Stimulated activated CD8-positive, alpha-beta memory T cell treated with anti-CD3 and anti-CD28 coated beads, Interleukin-2, amount 100 ng/mL, for 48 hours (primary cell): Measurements from ENCODE around the gene HELQ.
"Not testable (repeated sequence)": the region's sequence is repeated elsewhere in the genome, so short reads cannot be mapped to it uniquely, and the experiment has no call there.

Source experiments
- DNase-seq, 2 donors: peaks; one replicate each; pipeline ENCODE4 v3.0.0-alpha.2; 2020; ENCODE audit warnings: low read depth in 2 of 2

Gene HELQ

GRCh38 chr4:83436680-83437079 is 18.9 kb downstream of the HELQ start:
- no peak for DNase-seq

GRCh38 chr4:83431200-83431599 is 24.4 kb downstream of the HELQ start:
- DNase-seq: no peak

DNA sequence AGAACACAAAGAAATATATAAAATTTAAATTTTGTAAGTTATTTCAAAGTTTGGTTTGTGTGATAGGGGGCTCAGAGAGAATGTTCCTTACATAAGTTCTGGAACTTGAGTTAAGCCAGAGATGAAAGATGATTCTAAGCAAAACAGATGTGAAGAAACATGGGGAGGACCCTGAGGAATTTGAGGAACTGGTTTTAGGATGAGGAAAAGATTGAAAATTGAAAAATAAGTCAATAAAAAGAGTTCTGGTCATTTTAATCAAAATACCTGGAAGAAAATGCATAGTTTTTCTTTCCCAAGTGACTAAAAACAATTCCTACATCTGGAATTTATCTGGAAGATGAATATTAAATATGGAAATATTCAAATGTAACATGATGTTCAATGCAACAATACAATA is 37.4 kb downstream of the HELQ start:
- no peak for DNase-seq

DNA sequence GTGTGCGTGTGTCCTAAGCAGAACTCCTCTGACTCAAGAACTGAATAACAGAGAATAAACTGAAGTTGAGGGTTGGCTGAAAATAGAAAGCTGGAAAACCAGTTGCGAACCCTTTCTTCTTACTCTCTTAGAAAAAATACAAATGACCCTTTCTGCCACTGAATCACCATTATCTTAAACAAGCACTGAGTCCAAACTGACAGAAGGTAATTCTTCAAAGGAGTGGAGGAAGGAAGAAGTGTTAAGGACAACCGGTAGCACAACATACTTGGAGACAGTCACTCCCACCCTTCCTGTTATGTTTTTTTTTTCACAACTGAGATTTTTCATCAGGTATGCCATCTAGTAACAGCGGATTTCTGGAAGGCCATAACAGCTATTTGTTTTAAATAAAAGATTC is 38.1 kb downstream of the HELQ start:
- DNase-seq: no peak

GRCh38 chr4:83413676-83414075 is 41.9 kb downstream of the HELQ start:
- DNase-seq: no peak

DNA sequence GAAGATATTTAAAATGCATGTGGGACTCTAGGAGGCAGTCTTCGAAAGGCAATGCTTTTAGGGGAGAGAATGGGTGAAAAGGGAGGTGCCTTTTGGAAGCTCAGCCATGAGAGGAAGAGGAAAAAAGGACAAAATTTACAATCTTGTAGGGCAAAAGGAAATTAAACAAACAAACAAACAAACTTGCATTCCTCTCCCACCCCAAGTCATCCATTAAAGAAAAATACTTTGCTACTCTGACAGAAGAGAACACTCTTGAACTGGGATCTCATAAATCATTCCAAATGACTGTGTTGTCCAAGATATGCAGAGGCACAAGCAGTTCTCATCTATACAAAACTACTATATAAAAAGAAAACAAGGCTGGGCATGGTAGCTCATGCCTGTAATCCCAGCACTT is 46.7 kb downstream of the HELQ start:
- DNase-seq: no peak

GRCh38 chr4:83405844-83406816 is 49.5 kb downstream of the HELQ start:
- DNase-seq: no peak

DNA sequence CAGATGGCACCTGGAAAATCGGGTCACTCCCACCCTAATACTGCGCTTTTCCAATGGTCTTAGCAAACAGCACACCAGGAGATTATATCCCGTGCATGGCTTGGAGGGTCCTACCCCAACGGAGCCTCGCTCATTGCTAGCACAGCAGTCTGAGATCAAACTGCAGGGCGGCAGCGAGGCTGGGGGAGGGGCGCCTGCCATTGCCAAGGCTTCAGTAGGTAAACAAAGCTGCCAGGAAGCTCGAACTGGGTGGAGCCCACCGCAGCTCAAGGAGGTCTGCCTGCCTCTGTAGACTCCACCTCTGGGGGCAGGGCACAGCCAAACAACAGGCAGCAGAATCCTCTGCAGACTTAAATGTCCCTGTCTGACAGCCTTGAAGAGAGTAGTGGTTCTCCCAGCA is 57.5 kb downstream of the HELQ start:
- DNase-seq: not testable (repeated sequence)

- DNase-seq: no peak
Observed at GRCh38 chr4:83393908-83394307, 61.7 kb downstream of the HELQ start.

DNA sequence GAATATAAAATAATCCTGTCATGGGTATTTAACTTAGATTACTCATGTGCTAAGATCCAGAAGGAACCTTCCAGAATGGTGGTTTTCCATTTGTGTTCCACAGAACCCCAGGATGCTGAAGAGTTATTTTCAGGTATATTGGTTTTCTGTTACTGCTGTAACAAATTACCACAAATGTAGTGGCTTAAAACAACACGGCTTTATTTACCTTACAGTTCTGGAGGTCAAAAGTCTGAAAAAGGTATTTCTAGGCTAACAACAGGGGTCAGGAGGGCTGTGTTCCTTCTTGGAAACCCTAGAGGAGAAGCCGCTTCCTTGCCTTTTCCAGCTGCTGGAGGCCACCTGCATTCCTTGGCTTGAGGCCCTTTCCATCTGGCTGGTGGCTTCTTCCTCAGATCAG is 63.1 kb downstream of the HELQ start:
- no peak for DNase-seq

DNA sequence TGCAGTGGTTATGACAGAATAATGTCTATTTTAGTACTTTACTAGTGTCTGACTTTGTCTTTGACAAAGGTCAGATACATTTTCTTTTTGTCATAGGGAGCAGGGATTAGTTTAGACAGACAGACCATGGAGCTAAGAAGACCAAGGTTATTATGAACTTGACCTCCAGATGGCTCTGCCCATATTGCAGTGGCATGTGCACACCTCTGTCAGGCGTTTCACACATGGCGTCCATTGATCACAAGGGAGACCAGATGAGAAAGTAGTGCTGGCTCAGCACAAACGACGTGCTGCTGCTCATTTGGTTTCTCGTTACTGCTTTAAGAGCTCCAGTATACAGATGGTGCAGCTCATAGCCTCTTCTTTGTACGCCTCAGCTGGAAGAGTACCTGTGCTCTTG is 64.7 kb downstream of the HELQ start:
- DNase-seq: no peak

DNA sequence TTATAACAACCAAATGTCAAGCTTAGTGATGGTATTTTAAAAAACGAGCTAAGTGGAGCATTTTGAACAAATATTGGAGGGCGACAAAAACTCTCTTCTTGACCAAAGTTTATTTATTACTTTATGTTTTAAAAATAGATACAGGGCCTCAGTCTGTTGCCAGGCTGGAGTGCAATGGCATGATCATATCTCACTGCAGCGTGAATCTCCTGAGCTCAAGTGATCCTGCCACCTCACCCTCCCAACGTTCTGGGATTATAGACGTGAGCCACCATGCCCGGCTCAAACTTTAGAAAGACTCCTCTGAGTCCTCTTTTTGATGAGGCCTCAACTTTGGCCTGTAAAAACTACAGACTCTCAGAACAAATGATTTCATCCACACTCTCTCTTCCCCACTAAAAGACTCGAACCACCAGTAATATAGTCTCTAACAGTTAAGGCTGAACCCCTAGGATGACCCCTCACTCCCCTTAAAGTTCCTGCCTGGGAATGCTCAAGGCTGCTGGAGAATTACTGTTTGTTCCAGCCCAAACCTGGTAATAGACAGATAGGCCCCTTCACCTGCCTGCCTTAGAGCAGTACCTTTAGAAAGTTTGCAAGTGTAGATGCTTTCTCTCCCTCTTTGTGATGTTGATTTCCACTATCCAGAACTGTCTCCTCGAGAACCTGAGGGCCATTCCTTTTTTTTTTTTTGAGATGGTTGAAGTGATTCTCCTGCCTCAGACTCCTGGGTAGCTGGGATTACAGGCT is 65.7 kb downstream of the HELQ start:
- DNase-seq: no peak

GRCh38 chr4:83389037-83389720 is 66.4 kb downstream of the HELQ start:
- no peak for DNase-seq

DNA sequence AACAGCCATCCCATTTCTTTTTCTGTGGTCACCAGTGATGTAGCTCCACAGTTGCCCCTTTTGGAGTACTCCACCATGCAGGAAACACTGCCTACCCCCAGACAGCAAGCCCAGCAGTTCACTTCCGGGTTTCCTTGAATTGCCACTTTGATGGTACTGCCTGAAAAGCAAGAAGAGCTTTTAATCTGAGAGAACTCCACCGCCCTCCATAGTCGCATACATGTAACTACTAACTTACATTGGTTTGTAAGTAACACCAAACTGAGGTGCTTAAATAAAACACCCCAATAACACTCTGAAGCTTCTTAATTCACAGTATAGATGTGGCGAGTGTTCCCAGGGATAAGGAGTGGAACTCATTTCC is 67.3 kb downstream of the HELQ start:
- no peak for DNase-seq

DNA sequence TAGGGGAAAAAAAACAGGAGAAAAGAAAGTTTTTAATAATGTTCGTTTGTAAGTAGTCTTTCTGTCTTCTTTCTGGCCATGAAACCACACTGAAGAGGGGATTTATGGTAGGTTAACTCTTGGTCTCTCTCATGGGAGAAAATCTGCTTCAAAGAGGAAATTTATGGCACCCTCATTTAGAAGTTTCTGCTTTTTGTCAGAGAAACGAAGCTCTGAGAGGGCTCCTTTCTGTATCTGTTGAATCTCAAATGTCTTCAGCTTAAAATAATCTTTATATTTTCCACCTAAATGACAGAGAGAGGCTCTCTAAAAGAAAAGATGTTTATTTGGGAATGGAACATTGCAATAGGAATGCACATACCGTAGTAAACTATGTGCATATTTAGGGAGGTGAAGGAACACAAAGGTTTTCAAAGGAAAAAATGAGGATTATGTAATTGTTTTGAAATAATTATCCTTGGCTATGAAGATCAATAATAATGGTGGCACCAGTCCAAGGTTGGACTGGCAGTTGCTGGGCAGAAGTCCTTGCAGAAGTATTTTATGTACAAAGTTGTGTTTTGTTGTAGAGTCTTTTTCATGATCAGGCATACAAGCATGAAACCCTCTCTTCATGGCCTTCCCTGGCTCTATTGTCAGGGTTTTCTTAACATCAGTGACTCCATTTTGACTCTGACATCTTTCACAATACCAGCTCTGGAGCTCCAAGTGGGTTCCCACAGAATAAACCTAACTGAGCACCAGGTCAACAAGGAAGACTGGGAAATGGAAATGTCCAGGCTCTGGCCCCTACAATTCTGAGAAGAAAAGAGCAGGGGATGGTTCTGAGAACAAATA is 67.9 kb downstream of the HELQ start:
- DNase-seq: no peak

DNA sequence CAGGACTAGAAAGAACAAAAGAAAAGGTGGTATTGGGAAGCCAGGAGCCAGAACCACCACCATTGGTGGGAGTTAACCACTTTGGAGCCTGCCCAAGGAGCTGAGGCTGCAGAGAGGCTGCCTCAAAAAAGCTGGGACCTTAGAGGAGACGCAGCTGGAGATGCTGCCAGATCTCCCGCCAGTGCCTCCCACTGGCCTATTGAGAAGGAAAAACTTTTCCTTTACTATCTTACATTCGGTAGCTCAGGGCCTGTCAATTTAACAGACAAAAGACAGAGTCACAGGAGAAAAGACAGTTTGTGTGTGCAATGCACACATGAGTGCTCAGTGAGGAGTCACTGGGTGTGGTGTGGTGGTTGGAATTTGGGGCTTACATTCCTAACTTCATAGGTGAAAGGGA is 68.6 kb downstream of the HELQ start:
- DNase-seq: no peak

- no peak for DNase-seq
Observed at GRCh38 chr4:83382850-83383249, 72.8 kb downstream of the HELQ start.

DNA sequence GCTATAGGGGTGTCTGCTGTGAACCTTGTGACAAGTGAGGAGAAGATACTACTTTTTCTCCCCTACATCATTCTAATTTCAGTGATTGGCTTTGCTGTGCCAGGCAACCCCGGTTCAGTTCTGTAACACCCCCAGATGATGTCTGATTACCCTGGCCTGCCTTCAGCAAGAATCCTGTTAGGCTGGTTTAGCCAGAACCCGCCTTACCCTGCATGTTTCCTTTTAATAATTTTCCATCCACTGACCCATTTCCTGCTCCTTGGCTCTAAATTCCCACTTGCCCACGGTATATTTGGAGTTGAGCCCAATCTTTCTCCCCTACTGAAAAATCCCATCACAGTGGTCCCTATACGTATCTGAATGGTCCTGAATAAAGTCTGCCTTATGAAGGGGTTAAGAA is 74.5 kb downstream of the HELQ start:
- DNase-seq: no peak

DNA sequence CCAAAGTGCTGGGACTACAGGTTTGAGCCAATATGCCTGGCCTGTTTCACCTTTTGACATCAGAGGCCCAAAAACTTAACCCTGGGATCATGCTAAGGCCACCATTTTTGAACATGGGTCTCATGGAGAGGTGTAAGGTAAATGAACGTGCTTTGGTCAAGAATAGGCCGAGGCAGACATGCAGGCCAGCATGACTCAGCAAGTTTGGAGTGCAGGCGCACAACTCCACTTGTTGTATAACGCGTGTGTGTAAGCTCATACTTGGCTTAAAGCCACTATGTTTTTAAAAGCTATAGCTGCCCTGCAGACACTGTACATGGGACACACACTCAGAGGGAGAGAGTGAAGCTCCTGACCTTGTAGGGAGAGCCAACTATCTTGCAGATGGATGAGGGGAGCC is 77.2 kb downstream of the HELQ start:
- no peak for DNase-seq

- DNase-seq: no peak
Observed at GRCh38 chr4:83372931-83373330, 82.7 kb downstream of the HELQ start.

- no peak for DNase-seq
Observed at GRCh38 chr4:83371936-83372335, 83.7 kb downstream of the HELQ start.

- no peak for DNase-seq
Observed at GRCh38 chr4:83371235-83371634, 84.4 kb downstream of the HELQ start.
